Aorta (tissue), 5 donors: ENCODE data around the gene TMEM80. TPM values are rescaled to one million over a fixed set of nuclear protein-coding genes. Genes with fewer than 3 reads are reported as not detected.
"Not testable (repeated sequence)": the region's sequence is repeated elsewhere in the genome, so short reads cannot be mapped to it uniquely, and the experiment has no call there.

ENCODE experiments used
- ATAC-seq: fragments of 200-7000 bp; cut with Tn5 transposase; one replicate; pipeline ENCODE4 v1.9.1; 2022; ENCODE audit warnings: moderate library complexity; ENCODE audit not compliant: low FRiP score
- DNase-seq, 2 donors: peaks; one replicate each; pipeline ENCODE4 v3.0.0-alpha.2; 2020
- H3K27ac ChIP-seq, 2 donors: one replicate each; pipeline ENCODE4 v1.5.1; 2013; ENCODE audit warnings: low read length in 2 of 2, mild to moderate bottlenecking in 2 of 2, moderate library complexity in 2 of 2, control low read depth in 1 of 2, inconsistent platforms in 1 of 2, low read depth in 1 of 2
- H3K27me3 ChIP-seq, 2 donors: one replicate each; pipeline ENCODE4 v1.6.1; 2013; ENCODE audit warnings: control low read depth in 1 of 2, low read length in 1 of 2, mild to moderate bottlenecking in 1 of 2, moderate library complexity in 1 of 2; ENCODE audit not compliant: insufficient read depth in 2 of 2, control insufficient read depth in 1 of 2
- H3K36me3 ChIP-seq, 2 donors: one replicate each; pipeline ENCODE4 v1.6.1; 2013; ENCODE audit warnings: control low read depth in 1 of 2, low read length in 1 of 2, mild to moderate bottlenecking in 1 of 2; ENCODE audit not compliant: insufficient read depth in 2 of 2, control insufficient read depth in 1 of 2
- H3K4me1 ChIP-seq, 2 donors: one replicate each; pipeline ENCODE4 v1.6.1; 2013; ENCODE audit warnings: low read length in 2 of 2, control low read depth in 1 of 2, mild to moderate bottlenecking in 1 of 2, moderate library complexity in 1 of 2; ENCODE audit not compliant: insufficient read depth in 2 of 2, control insufficient read depth in 1 of 2
- H3K4me3 ChIP-seq, 2 donors: one replicate each; pipeline ENCODE4 v1.5.1; 2013; ENCODE audit warnings: low read length in 2 of 2, control low read depth in 1 of 2, mild to moderate bottlenecking in 1 of 2
- H3K9me3 ChIP-seq: one replicate; pipeline ENCODE4 v1.6.1; 2013; ENCODE audit warnings: mild to moderate bottlenecking, low read length; ENCODE audit not compliant: control insufficient read depth
- WGBS, 2 donors: extraction: QIAGEN DNeasy Blood & Tissue Kit; methylation state at CpG; one replicate each; pipeline ENCODE4 v1.1.7; 2013; 5-methylcytosine and 5-hydroxymethylcytosine counted together
- intact Hi-C, 2 donors: fragments of 100-400 bp; cut with DNase I; formaldehyde crosslinking; loops; one replicate each; pipeline versions ENCODE4 v1.14.2 to v1.15.0; 2022
- long read RNA-seq, 2 donors: library from polyadenylated mRNA; unstranded; transcript quantifications; one replicate each; pipeline ENCODE4 v2.0.0, GENCODE V29; 2020 to 2021
- polyA plus RNA-seq, 2 donors: library from polyadenylated mRNA; stranded (reverse); fragments of 200-250 nt; gene quantifications; one replicate each; pipeline ENCODE4 v1.2.3, GENCODE V29; 2013
- total RNA-seq, 2 donors: library from RNA; stranded (reverse); fragmentation: NEBNext Ultra II Directional; extraction: Animal tissue kit (Norgen Biotek cat#: 25700); gene quantifications; one replicate each; pipeline ENCODE4 v1.2.1, GENCODE V29; 2021
- donor health status: healthy with polysubstance abuse.
- donor health status: Bipolar disorder and iron deficiency.
- donor health status: DM: no; HTN: no; CAD: no.
- donor health status: DM: no; HTN: no; CAD: no.
- donor health status: DM: yes; HTN: yes; CAD: no.

Gene TMEM80
- total RNA-seq (10 to 100 TPM; 15.6 to 23.0 TPM), polyA plus RNA-seq (10 to 100 TPM in 1 of 2 donors, 1 to 10 TPM in 1; 8.4 to 31.2 TPM)
- long read RNA-seq, donor 1, partial matches to known transcripts = 30 of 40 reads
- long read RNA-seq, donor 1, other reads (novel, unspliced or antisense) = 10 of 40 reads
- long read RNA-seq, donor 2, partial matches to known transcripts = 2 of 9 reads
- long read RNA-seq, donor 2, other reads (novel, unspliced or antisense) = 7 of 9 reads

- peak within 1 kb of the TSS; percentile 83 to 92 for H3K27ac ChIP-seq
- no peaks in the 10 kb centered on the region for H3K27me3 ChIP-seq
- intact Hi-C loops = loop anchor here in 1 of 2 donors (2.0 kb wide), 1 partner anchor 33 kb away; no protein-coding TSS in a partner anchor
- no peaks in the 10 kb centered on the region for H3K36me3 ChIP-seq
- no peaks in the 10 kb centered on the region for H3K4me1 ChIP-seq
- H3K9me3 ChIP-seq = no peaks in the 10 kb centered on the region
- H3K4me3 ChIP-seq = peak within 1 kb of the TSS; percentile 54 to 72
- peak; percentile 100 for DNase-seq
- ATAC-seq = peak; percentile 96
- 1% methylated on average over 58 to 101 of the region's 101 CpGs for WGBS, 2 donors
Measured at GRCh38 chr11:695538-696248, at the start of gene TMEM80. Gene TMEM80, plus strand, starts transcription at chr11:695816. Its CDS starts 12 bp downstream, at chr11:695828.

GRCh38 chr11:646214-646613 lies 49.4 kb upstream of the TMEM80 start:
- no peak for ATAC-seq
- 81 to 90% methylated on average over 14 of the region's 14 CpGs for WGBS, 2 donors
- intact Hi-C loops = no loop called here

GRCh38 chr11:647672-648158 lies 47.9 kb upstream of the TMEM80 start:
- ATAC-seq, H3K36me3 ChIP-seq, DNase-seq, intact Hi-C loops, H3K4me3 ChIP-seq, H3K27me3 ChIP-seq, H3K9me3 ChIP-seq, H3K27ac ChIP-seq, H3K4me1 ChIP-seq: not testable (repeated sequence)
- WGBS, 2 donors = 88 to 96% methylated on average over 9 to 10 of the region's 14 CpGs

More at GRCh38 chr11:646214-646613, 49.4 kb upstream of the TMEM80 start:
- H3K27ac ChIP-seq = no peak overlapping the region
- no peak for DNase-seq
- H3K36me3 ChIP-seq = peaks cover 0 to 2% of the 10 kb centered on the region in 2 donors
- H3K27me3 ChIP-seq = no peaks in the 10 kb centered on the region
- H3K4me3 ChIP-seq = no peak overlapping the region
- no peaks in the 10 kb centered on the region for H3K9me3 ChIP-seq
- H3K4me1 ChIP-seq = no peaks in the 10 kb centered on the region

- intact Hi-C loops = no loop called here
- ATAC-seq = no peak
- Histone ChIP-seq H3K36me3 (no peaks in the 10 kb centered on the region), H3K27ac (no peak overlapping the region), H3K4me3 (no peak overlapping the region), H3K4me1 (no peaks in the 10 kb centered on the region), H3K27me3 (no peaks in the 10 kb centered on the region), H3K9me3 (no peaks in the 10 kb centered on the region)
- DNase-seq = no peak
- WGBS, 2 donors = 90 to 91% methylated on average over 10 of the region's 10 CpGs
Measured at GRCh38 chr11:650482-650881, 45.1 kb upstream of the TMEM80 start.

- H3K9me3 ChIP-seq, H3K36me3 ChIP-seq, H3K4me3 ChIP-seq, H3K4me1 ChIP-seq, H3K27ac ChIP-seq, DNase-seq, ATAC-seq, H3K27me3 ChIP-seq, intact Hi-C loops: not testable (repeated sequence)
- WGBS, 2 donors = 90 to 92% methylated on average over 14 of the region's 14 CpGs
Measured at GRCh38 chr11:653136-653535, 42.5 kb upstream of the TMEM80 start.

- DNase-seq = no peak
- Histone ChIP-seq H3K27ac (no peak overlapping the region), H3K9me3 (no peaks in the 10 kb centered on the region), H3K27me3 (no peaks in the 10 kb centered on the region), H3K4me3 (no peak overlapping the region), H3K36me3 (no peaks in the 10 kb centered on the region), H3K4me1 (no peaks in the 10 kb centered on the region)
- ATAC-seq = no peak
- intact Hi-C loops = no loop called here
- 86 to 92% methylated on average over 15 of the region's 15 CpGs for WGBS, 2 donors
Measured at GRCh38 chr11:653837-654236, 41.8 kb upstream of the TMEM80 start.

GRCh38 chr11:654444-654843 lies 41.2 kb upstream of the TMEM80 start:
- H3K36me3 ChIP-seq, H3K4me3 ChIP-seq, H3K27ac ChIP-seq, H3K27me3 ChIP-seq, H3K4me1 ChIP-seq, H3K9me3 ChIP-seq, DNase-seq, intact Hi-C loops, ATAC-seq: not testable (repeated sequence)
- WGBS, 2 donors = 92 to 95% methylated on average over 12 of the region's 12 CpGs

- H3K36me3 ChIP-seq = peaks cover 0 to 5% of the 10 kb centered on the region in 2 donors
- ATAC-seq (no peak), DNase-seq (no peak)
- no peaks in the 10 kb centered on the region for H3K9me3 ChIP-seq
- H3K27ac ChIP-seq = no peak overlapping the region
- intact Hi-C loops = no loop called here
- 92 to 95% methylated on average over 30 of the region's 30 CpGs for WGBS, 2 donors
- H3K4me3 ChIP-seq = no peak overlapping the region
- H3K27me3 ChIP-seq = no peaks in the 10 kb centered on the region
- H3K4me1 ChIP-seq = no peaks in the 10 kb centered on the region
Measured at GRCh38 chr11:655036-655726, 40.4 kb upstream of the TMEM80 start.
